GM19463 (cell line): ENCODE results near the gene MLPH.

Experiments
- ATAC-seq: cut with Tn5 transposase; IDR thresholded peaks from one replicate; pipeline ENCODE4 v1.9.1; 2021; ENCODE audit warnings: mild to moderate bottlenecking, moderate library complexity; ENCODE audit not compliant: unreplicated experiment

Gene MLPH

DNA sequence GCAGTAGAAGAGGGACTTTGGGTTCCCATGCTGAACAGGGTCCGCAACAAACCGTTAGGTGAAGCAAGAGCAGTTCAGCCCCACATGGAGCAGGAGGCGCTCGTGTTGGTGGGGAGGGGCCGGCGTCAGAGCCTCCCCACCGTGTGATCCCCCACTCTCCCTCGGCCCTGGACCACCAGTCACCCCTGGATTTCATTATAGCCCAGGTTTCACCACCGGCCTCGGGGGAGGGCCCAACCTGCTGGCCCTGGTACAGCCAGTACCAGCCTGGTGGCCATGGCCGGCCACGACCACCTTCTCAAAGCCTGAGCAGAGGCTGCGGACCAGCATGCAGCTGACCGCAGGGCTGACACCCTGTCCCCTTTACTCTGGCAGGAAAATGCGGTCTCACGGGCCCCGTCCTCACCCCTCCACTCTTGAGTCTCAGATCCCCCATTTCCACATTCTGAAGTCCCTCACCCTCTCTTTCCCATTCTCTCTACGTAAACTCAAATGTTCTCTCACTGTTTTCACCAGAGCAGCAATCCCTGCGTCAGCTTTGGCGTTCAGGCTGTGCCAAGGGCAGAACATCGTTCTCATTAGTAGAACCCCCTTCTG lies 8.6 kb downstream of the MLPH start:
- no peak for ATAC-seq

DNA sequence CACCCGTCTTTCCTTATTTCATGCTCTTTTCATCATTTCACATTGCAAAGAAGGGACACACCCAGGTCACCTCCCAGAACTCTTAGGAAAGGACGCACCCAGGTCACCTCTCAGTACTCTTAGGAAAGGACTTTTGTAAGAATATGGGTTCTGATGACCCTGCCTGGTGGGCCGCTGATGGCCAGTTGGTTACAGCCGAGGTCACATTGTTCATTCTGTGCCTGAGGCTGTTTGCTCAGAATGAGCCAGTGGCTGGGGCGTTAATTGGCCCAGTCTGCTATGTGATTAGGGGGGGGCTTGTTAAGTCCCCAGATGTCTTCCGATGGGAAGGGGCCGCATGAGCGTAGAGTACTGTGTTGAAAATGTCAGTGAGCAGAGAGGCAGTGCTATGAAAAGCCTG lies 9.4 kb downstream of the MLPH start:
- ATAC-seq, result no peak

DNA sequence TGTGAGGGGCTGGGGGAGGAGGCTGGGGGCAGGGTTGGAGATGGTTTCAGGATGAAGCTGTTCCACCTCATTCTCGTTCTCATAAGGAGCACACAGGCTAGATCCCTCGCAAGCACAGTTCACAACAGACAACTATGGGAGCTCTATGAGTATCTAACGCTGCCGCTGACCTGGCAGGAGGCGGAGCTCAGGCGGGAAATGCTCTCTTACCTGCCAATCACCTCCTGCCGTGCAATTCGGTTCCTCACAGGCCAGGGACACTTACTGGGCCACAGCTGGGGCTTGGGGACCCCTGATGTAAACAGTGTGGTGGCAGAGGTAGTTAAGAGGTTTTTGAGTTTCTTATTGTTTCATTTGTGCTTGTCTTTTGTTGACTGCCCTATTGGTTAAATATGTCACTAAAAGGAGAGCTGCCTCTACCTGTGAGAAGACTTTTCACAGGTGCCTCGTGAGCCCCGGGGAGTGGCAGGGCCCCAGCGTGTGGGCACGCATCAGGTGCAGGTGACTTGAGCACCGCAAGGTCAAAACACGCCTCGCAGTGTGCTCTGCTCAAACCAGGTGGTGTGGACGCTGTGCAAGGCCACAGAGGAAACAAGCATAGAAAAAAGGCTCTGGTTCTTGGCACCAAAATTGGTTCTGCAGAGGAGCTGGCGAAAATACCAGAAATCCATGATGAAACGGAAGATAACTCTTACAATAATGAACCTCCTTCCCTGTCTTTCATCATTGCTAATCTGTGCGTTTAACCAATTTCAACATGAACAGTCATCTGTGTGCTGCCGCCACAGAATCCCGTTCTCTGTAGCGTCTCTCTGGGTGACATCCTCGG lies 10.2 kb downstream of the MLPH start:
- no peak for ATAC-seq

DNA sequence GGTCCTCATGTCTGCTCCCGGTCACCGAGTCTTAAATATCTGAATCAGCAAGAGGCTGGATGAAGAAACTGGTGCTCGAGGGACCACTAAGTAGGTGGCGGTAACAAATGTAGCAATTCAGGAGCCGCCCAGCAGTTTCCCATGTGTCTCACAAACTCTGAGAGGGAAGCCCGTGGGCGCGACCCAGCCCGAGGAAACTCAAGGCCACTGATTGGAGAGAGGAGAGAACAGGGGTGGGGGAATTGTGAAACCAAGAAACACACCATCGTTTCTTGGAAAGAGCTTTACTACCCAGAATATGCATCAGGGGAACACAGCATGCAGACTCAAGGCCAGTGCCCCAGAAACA lies 10.8 kb downstream of the MLPH start:
- ATAC-seq, result no peak

DNA sequence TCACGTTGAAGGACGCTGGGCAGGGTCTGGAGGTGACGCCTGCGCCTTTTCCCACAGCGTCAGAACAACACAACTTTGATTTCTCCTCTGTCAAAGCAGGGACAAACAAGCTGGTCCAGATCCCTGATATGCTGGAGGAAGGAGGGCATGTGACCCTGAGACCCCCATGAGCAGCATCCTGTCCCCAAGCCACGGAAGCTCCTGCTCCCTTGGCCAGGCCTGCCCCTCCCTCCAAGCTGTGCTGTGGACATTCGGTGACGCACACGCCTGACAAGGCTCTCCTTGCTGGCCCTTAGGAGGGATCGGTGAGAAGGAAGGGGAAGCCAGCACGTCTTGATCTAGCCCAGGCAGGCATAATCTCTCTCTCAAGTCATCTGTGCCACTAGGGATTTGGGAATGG lies 11.3 kb downstream of the MLPH start:
- no peak for ATAC-seq

DNA sequence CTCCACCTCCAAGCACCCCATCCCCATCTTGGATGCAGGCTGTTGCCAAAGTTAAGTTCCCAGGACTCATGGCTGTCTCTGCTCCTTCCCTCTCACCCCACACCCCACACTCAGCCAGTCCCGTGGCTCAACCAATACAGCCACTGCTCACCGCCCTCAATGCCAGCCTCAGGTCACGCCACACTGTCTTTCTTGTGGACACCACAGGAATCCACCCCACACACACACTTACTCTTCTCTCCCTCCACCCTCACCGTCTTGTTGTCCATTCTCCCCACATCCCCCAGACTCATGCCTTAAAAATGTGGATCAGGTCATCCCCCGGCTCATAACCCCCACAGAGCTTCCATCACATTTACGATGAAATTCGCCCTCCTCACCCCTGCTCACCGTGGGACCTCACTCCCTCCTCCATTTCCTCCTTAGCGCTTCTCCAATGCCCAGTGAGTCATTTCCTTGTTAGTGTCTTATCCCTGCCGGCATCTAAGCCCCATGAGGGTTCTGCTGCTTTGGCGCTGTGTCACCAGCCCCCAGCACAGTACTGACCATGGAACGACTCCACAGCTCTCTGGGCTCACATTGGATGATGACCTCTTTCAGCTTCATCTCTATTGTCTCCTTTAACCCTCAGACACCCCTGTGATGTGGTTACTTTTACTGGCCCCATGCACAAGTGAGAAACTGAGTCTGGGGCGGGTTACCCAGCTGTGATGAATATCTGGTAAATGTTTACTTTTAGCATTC lies 13.8 kb downstream of the MLPH start:
- ATAC-seq, result no peak

DNA sequence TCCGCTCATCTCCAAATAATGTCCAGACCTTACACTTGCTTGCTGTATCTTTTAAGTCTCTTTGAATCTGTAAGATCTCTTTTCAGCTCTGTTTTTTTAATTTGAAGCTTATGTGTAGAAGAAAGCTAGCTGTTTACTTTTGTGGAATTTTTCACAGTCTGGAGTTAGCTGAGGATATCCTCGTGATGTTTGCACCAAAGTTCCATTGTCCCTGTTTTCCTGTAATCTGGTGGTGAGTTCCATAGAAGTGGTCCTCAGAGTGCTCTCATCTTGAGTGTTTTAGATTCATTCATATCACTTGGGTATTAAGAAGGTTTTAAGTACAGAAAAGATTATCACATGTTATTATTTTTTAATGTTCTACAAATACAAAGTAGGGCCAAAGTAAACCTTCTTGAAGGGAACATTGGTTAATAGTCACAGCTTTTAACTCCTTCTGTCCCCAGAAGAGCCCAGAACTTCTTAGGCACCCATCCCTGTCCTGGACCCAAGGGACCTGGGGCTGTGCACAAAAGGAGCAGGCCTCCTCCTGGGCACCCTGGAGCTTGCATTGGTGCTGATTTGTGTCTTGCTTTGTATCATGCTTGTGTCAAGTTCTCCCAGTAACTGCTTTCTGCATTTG lies 15.0 kb downstream of the MLPH start:
- no peak for ATAC-seq

DNA sequence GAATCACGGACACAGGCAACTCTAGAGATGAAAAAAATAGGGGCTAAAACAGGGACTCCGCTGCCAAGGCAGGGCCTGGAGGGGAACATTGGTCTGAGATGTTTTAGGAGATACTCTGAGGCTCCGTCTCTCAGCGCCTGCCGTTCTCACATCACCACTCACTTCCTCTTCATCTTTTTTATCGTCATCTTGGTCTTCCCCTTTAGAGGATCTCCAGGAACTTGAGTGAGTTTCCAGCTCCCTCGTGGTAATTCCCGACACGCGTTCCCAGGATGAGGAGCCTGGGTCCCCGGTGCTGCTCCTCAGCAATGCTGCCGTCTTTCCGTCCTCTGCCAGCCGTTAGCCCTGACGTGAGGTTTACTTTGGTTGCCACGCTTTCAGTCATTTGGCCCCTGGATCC lies 16.1 kb downstream of the MLPH start:
- no peak for ATAC-seq

DNA sequence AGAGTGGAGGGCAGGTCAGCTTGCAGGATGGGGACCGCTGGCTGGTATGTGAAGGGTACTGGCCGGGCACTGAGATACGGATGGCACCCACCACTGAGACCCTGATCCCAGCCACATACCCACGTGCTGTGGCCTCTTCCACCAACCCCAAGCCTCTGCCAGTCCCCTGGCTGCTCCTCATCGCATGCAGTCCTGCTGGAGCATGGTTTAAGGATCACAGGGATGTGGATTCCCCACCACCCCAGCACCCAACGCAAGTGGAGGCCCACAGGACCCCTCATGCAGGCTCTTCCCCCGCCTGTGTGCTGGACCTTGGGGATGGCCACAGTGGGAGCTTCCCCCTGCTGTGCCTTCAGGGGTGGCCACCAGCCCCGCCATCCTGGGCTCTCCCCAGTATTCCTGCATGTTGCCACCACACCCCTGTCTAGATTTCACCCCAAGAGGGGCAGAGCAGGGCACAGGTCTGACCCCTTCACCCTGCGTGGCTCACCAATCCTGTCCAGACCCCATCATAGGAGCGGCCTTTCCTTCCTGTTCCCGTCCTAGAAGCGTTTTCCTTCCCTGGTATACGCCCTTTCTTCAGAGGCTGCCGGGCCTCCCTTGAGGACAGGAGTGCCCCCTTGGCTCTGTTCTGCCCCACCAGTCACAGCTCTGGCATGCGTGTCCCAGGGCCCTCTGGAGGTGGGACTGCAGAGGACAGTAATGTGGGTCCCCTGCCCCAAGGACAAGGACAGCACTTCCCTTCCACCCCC lies 18.3 kb downstream of the MLPH start:
- ATAC-seq, result no peak

DNA sequence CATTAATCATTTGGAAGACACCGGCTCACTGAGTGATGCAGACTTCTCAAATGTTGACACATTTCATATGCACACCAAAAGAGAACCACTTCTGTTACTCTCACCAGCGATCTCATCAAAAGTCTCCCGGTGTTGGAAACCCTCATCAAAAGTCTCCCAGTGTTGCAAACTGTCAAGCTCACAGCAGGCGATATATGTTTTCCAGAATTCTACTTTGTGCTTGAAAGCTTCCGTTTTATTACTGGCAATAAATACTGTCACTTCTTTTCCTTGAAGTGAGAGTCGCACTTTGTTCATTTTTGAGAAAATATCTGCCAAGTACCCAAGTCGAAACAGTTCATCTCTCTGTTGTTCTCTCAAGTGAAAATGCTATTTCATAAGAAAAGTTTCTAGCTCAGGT lies 20.5 kb downstream of the MLPH start:
- no peak for ATAC-seq

DNA sequence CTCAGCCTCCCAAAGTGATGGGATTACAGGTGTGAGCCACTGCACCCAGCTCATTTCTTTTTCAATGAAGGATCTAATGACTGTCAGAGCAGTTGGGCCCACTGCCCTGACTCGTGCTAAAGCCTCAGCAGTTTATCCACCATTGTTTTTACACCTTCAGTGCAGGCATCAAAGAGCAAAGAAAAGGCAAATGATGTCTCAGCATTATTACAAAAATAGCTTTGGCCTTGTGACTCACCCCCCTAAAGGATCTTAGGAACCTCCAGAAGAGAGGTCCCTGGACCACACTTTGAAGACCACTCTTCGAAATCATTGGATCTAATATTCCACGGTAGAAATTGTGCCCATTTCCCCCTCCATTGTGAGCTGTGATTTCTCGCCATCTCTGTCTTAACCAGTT lies 21.3 kb downstream of the MLPH start:
- ATAC-seq, result no peak

DNA sequence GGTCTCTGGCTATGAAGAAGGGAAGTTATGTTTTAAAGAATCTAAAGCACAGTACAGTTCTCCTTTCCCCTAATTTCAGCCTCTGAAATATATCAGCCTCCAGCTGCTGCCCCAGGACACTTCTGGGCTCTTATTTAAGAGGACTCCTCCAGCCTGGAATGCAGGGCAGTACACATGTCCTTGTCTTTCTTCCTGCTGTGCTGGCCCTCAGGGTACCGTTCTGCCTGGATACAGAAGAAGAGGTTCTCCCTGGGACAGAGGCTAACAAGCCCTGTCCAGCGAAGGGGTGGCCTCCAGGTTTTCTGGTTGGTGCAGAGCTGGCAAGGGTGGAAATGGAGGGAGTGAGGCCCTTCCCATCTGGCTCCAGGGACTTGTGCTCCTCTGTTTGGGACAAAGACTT lies 22.1 kb downstream of the MLPH start:
- ATAC-seq, result no peak

DNA sequence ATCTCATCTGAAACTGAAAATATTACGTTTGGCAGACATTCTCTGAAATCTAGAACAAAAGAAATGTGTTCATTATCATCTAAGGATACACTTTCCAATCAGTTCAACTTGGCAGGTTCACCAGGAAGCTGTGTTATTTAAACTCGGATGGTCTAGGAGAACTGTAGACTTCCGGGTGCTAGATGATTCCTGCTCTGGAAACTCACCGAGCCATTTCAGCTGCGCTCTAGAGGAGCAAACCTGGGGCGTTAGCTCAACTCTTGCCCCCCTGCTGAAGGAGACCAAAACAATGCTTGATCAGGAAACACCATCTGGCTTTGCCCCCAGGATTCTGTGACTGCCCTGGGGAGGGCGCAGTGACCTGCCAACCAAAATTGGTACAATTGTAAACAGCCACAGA lies 22.9 kb downstream of the MLPH start:
- no peak for ATAC-seq

DNA sequence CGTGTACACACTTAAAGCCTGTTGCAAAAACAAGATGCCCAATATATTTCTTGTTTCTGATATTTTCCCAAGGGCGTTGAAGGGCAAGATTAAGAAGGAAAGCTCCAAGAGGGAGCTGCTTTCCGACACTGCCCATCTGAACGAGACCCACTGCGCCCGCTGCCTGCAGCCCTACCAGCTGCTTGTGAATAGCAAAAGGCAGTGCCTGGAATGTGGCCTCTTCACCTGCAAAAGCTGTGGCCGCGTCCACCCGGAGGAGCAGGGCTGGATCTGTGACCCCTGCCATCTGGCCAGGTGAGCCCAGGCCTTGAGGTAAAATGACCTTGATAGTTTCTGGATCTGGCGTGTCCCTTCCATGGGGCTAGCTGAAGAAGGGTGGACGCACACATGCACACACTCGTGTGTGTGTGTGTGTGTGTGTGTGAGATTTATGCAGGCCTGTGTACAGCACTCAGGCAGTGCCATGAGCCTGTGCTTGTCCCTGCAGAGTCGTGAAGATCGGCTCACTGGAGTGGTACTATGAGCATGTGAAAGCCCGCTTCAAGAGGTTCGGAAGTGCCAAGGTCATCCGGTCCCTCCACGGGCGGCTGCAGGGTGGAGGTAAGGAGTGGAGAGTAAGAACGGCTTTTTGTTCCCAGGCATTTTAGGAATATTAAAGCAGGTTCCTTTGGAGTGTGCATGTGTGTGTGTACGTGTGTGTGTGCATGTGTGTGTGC lies 23.6 kb downstream of the MLPH start:
- no peak for ATAC-seq

DNA sequence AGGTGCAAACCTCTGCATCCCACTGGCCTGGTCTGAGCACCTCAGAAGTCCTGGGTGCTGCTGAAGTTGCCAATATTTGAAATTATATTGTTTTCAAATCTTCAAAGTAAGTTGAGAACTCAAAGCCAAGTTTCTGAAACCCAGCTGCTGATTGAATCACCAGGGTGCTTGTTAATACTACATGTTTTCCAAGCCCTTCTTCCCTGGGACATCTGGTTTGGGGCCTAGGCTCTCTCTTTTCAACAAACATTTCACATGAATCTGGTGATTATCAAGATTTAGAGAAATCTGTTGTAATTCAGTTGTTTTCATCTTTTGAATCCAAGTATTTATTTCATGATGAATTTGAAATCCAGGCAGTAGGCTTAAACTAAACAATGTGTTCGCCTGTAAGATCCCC lies 24.4 kb downstream of the MLPH start:
- ATAC-seq, result no peak

DNA sequence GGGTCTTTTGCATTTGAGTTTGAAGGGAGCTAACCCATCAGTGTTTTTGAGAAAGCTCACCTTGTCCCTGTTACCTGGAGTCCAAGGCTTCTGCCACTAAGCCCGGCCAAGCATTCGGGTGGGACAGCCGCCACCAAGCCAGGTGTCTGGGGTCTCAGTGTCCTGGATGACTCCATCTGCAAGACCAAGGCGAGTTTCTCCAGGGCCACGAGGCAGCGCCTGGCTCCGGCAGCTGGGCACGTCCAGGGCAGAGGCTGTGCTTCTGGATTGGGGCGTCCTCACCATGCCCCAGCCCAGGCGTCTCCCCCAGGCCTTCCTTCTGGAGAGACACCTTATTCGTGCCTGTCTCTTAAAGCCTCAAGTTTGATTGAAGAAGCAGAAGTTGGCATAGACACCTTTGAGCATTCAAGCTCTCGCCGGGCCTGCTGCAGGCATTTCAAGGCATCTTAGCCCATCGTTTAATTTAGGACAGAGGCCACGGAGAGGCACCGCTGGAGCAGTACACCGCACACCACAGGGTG lies 24.9 kb downstream of the MLPH start:
- no peak for ATAC-seq

DNA sequence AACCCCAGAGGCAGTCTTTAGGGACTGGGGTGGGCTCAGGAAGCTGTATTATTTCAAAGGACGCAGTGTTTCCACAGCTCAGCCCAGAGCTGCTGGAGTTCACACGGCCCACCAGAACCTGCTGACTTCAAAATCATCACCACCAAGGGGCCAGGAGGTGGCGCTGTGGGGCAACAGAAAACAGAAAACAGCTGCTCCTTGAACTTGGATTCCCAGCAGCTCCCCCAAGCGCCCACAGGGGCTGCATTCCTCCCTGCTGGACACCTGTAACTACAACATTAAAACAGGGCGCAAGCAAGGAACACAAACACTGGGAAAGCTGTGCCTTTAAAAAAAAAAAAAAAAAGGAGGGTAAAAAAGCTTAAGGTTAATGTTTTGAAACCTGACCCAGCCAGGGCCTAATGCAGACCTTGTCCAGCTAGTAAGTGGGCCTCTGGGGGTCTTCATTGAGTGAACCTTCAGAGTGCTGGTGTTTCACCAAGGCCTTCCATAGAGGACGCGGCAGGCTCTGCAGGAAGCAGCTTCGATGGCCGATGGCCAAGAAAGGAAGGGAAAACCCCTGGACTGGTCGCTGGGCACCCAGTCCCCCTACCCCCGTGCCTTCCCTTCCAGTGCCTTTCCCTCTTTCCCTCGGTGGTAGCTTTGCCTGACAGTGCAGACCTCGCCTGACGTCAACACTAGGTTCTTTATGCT lies 25.9 kb downstream of the MLPH start:
- ATAC-seq, result no peak

DNA sequence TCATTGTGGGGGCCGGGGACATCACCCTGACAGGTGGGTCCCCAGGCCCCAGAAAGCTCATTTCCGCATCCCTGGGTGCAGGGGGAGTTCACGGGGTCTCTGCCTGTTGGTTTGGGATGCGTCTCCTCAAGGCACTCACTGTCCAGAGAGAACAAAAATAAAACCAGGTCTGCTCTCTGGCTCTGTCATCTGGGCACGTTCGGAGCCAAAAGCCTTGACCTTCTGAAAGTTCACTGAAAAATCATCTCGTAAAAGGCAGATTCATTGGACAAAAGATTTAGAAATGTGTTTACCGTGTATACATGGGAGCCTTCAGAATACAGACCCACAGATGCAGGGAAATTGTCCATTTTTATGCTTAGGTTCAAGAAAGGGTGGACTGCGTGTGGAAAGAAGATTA lies 26.6 kb downstream of the MLPH start:
- ATAC-seq, result no peak

DNA sequence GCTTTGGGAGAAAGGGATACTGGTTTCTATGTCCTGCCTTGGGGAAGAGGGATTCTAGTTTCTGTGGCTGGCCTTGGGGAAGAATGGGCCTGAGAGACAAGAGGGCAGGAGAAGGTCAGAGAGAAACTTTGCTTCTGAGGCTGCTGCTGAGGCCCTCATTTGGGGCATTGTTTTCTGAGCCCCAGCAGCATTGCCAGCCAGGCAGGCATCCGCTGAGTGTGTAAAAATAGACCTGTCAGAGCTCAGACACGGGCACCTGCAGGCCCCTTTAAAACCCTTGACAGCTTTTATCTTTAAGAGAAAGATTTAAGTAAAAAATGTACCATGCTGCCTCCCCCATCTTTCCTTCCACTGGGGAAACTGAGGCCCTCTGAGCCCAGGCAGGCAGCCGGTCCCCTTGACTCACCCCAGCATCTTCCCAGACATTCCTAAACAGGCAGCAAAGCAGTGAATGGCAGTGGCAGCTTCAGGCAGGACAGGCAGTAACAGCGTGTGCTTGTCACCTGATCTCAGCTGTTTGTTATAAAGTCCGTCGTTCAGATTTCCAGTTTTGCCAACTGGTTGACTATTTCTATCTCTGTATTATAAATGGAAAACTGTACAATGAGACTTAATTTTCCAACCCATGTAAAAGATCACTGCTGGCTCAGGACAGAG lies 27.6 kb downstream of the MLPH start:
- ATAC-seq, result no peak
